SU-DHL-6 (cell line): ENCODE measurements around the gene GPR155.

ENCODE experiments used
- EZH2phosphoT487 ChIP-seq: fragments of 200-600 bp; sonication (generic), shearing (Covaris generic); conservative IDR thresholded peaks from 2 replicates; pipeline ENCODE4 v1.6.1; 2018; ENCODE audit warnings: mild to moderate bottlenecking, antibody characterized with exemption, low read length, moderate library complexity, mixed read lengths
- TF ChIP-seq, protein P1 (sequence below): fragments of 200-600 bp; sonication (generic); IDR thresholded peaks from one replicate; pipeline ENCODE4 v1.5.1; 2017; ENCODE audit warnings: antibody characterized with exemption, mild to moderate bottlenecking, low read length, moderate library complexity; ENCODE audit not compliant: insufficient read depth, poor library complexity, severe bottlenecking

DNA sequence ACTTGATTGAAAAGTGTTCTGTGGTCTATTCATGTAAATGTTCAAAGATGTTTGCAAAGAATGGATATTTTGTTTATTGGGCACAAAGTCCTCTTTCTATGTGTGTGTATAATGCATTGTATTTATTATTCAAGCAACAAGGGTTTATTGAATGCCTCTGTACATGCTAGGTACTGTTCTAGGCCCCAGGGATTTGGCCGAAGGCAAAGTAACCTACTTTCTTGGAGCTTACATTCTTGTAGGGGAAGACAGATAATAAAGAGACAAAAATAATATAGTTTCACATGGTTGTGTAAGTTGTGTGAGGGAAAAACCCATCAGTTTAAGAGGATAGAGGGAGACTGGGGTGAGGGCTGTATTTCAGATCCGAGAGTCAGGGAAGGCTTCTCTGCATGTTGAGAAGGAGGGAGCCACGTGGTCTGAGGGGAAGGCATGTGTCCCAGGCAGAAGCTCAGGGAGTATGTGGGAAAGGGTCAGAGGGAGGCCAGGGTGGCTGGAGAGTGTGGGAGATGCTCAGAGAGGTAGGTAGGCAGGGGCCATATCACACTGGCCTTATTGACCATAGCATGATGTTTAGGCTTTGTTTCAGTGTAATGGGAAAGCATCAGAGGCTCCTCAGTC, 40.4 kb upstream of the GPR155 start:
- TF ChIP-seq, protein P1, sequence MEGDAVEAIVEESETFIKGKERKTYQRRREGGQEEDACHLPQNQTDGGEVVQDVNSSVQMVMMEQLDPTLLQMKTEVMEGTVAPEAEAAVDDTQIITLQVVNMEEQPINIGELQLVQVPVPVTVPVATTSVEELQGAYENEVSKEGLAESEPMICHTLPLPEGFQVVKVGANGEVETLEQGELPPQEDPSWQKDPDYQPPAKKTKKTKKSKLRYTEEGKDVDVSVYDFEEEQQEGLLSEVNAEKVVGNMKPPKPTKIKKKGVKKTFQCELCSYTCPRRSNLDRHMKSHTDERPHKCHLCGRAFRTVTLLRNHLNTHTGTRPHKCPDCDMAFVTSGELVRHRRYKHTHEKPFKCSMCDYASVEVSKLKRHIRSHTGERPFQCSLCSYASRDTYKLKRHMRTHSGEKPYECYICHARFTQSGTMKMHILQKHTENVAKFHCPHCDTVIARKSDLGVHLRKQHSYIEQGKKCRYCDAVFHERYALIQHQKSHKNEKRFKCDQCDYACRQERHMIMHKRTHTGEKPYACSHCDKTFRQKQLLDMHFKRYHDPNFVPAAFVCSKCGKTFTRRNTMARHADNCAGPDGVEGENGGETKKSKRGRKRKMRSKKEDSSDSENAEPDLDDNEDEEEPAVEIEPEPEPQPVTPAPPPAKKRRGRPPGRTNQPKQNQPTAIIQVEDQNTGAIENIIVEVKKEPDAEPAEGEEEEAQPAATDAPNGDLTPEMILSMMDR: no peak
- TF ChIP-seq EZH2phosphoT487: no peak
